ENCODE measurements around the gene POLR2H. TPM values are rescaled to one million over a fixed set of nuclear protein-coding genes. Genes with fewer than 3 reads are reported as not detected.

Gene POLR2H
- total and polyA plus RNA-seq, 11 donors = 15.2 to 51.4 (median 25.2) TPM

- intact Hi-C loops (cut with DNase I) = loop anchor here in 1 of 10 donors (5.0 kb wide), 1 partner anchor 43 kb away; no protein-coding TSS in a partner anchor
- peak overlapping the region in 4 of 12 donors; percentile 43 to 55 (median 50) for H3K27ac ChIP-seq
- peaks cover 0 to 48% (median 45%) of the 10 kb centered on the region in 9 donors for H3K36me3 ChIP-seq
- peak in 4 of 5 donors; percentile 61 to 81 (median 70) for DNase-seq
- H3K9me3 ChIP-seq = no peaks in the 10 kb centered on the region
- 44 to 55% (median 49%) methylated on average over 13 to 14 of the region's 14 CpGs for WGBS, 4 donors
- no peaks in the 10 kb centered on the region for H3K27me3 ChIP-seq
- no peak overlapping the region for H3K4me3 ChIP-seq
- H3K4me1 ChIP-seq = peaks cover 0 to 17% (median 8%) of the 10 kb centered on the region in 12 donors
- ATAC-seq = peak; percentile 70 to 87 (median 78)
- TF ChIP-seq POLR2A (IDR thresholded peaks at IDR 0.05) (no peak), CTCF (IDR thresholded peaks at IDR 0.05) (peak; percentile 14 to 58 (median 34))
Observed at GRCh38 chr3:184345317-184346144, 16.0 kb upstream of the POLR2H start.

GRCh38 chr3:184346480-184347190 lies 14.9 kb upstream of the POLR2H start:
- no peak for TF ChIP-seq POLR2A (IDR thresholded peaks at IDR 0.05)
- Histone ChIP-seq H3K4me3 (no peak overlapping the region), H3K27ac (no peak overlapping the region), H3K27me3 (no peaks in the 10 kb centered on the region), H3K36me3 (peaks cover 0 to 47% (median 41%) of the 10 kb centered on the region in 9 donors), H3K4me1 (peaks cover 0 to 11% (median 8%) of the 10 kb centered on the region in 12 donors), H3K9me3 (no peaks in the 10 kb centered on the region)
- 91 to 93% (median 92%) methylated on average over 20 of the region's 20 CpGs for WGBS, 4 donors
- intact Hi-C loops (cut with DNase I) = loop anchor here in 1 of 10 donors (5.0 kb wide), 1 partner anchor 44 kb away; no protein-coding TSS in a partner anchor
- ATAC-seq (no peak), DNase-seq (no peak)

GRCh38 chr3:184347321-184348056 lies 14.0 kb upstream of the POLR2H start:
- no peak for ATAC-seq
- DNase-seq = no peak
- Histone ChIP-seq H3K4me1 (peaks cover 0 to 11% (median 8%) of the 10 kb centered on the region in 12 donors), H3K36me3 (peaks cover 0 to 38% (median 33%) of the 10 kb centered on the region in 9 donors), H3K27me3 (no peaks in the 10 kb centered on the region), H3K9me3 (no peaks in the 10 kb centered on the region), H3K4me3 (no peak overlapping the region), H3K27ac (no peak overlapping the region)
- intact Hi-C loops (cut with DNase I) = loop anchor here in 1 of 10 donors (5.0 kb wide), 1 partner anchor 45 kb away; no protein-coding TSS in a partner anchor
- TF ChIP-seq POLR2A (IDR thresholded peaks at IDR 0.05) (no peak), CTCF (IDR thresholded peaks at IDR 0.05) (no peak)
- WGBS, 4 donors = 68 to 83% (median 77%) methylated on average over 10 to 12 of the region's 12 CpGs

GRCh38 chr3:184348057-184348382 lies 13.5 kb upstream of the POLR2H start:
- Histone ChIP-seq H3K27ac (no peak overlapping the region), H3K4me1 (peaks cover 0 to 11% (median 8%) of the 10 kb centered on the region in 12 donors), H3K9me3 (no peaks in the 10 kb centered on the region), H3K27me3 (no peaks in the 10 kb centered on the region), H3K4me3 (no peak overlapping the region), H3K36me3 (peaks cover 0 to 33% (median 29%) of the 10 kb centered on the region in 9 donors)
- intact Hi-C loops (cut with DNase I) = loop anchor here in 1 of 10 donors (5.0 kb wide), 1 partner anchor 46 kb away; no protein-coding TSS in a partner anchor
- no peak for ATAC-seq
- no peak for TF ChIP-seq CTCF (IDR thresholded peaks at IDR 0.05)
- no peak for TF ChIP-seq POLR2A (IDR thresholded peaks at IDR 0.05)
- DNase-seq = no peak
- WGBS, 4 donors = 91 to 96% (median 92%) methylated on average over 4 of the region's 4 CpGs
